ENCODE data around the gene WDR37.

WDR37 gene

DNA sequence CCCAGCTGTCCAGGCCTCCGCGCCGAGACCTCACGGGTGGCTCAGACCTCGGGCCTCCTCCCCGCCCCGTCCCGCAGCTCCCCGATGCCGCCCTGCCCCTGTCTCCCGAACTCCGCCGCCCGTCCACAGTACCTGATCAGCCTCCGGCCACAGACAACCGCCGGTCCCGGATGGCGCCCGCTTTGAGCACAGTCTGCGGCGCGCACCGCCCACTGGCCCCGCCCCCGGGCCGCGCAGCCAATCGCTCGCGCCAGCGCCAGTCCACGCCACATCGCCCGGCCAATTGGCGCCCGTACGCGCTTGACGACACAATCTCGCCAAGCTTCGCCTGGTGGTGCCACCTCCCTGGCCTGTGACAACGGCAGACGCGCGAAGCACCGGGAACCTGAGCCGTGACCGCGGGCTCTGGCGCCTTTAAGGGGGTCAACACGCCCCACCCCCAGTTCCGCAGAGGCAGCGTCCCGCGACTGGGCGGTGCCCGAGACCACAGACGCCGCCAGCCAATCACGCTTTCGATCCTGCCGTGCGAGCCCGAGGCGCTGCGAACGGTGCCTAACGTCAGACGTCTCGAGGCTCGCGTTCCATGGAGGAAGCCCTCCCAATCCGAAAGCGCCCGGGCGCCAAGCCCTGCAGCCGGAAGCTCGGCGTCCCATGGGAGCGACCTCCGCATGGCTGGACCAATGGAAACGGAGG is 7.3 kb upstream of the WDR37 start, which contains the start of gene IDI1 (continued):
- TF ChIP-seq ZNF488 (tag by site-specific recombination; IDR thresholded peaks at IDR 0.05) (no peak), PRDM10 (tag by site-specific recombination; IDR thresholded peaks at IDR 0.05) (no peak), ZNF112 (tag by site-specific recombination; IDR thresholded peaks at IDR 0.05) (no peak), ZSCAN16 (tag by site-specific recombination; IDR thresholded peaks at IDR 0.05) (0 out of 2 replicates have a peak, but pooled peaks have one; percentile 23), MEIS1 (CRISPR knock-in tag; IDR thresholded peaks at IDR 0.05; ENCODE audit: borderline replicate concordance) (no peak), HOXD13 (CRISPR knock-in tag; IDR thresholded peaks at IDR 0.05; ENCODE audit: borderline replicate concordance) (no peak)
- TF ChIP-seq, protein P1, sequence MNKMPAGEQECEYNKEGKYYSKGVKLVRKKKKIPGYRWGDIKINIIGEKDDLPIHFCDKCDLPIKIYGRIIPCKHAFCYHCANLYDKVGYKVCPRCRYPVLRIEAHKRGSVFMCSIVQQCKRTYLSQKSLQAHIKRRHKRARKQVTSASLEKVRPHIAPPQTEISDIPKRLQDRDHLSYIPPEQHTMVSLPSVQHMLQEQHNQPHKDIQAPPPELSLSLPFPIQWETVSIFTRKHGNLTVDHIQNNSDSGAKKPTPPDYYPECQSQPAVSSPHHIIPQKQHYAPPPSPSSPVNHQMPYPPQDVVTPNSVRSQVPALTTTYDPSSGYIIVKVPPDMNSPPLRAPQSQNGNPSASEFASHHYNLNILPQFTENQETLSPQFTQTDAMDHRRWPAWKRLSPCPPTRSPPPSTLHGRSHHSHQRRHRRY (tag by site-specific recombination; IDR thresholded peaks at IDR 0.05): no peak

GRCh38 chr10:1049425-1049958 is 6.7 kb upstream of the WDR37 start:
- Histone ChIP-seq H3K4me1 (ENCODE audit: control insufficient read depth, insufficient read depth, low read length) (0 out of 2 replicates have a peak, but pooled peaks cover 4% of the 10 kb centered on the region), H3K4me3 (ENCODE audit: low read depth, low read length) (peak overlapping the region; percentile 65), H3K36me3 (ENCODE audit: control insufficient read depth in 2 of 2, insufficient read depth in 1 of 2, low read length in 2 of 2) (peaks cover 0 to 33% of the 10 kb centered on the region in 2 experiments), H3K27ac (ENCODE audit: extremely low read depth, low read depth, low read length) (peak overlapping the region; percentile 97), H3K9me3 (ENCODE audit: control insufficient read depth, insufficient read depth, low read depth, low read length) (no peaks in the 10 kb centered on the region)
- CTCF ChIA-PET: interaction anchor here (0.6 kb wide), 2 partner anchors 156 to 1951 kb away, joined by 3 to 4 read pairs; no protein-coding TSS in a partner anchor
- POLR2A ChIA-PET: interaction anchor here (0.6 to 1.7 kb wide), 26 partner anchors 10 to 971 kb away, joined by 3 to 10 read pairs (median 4); partner anchors contain the start of genes ADARB2, GTPBP4, IDI2 and LARP4B
- TF ChIP-seq ZNF426 (tag by site-specific recombination; IDR thresholded peaks at IDR 0.05) (no peak), ZNF26 (tag by site-specific recombination; IDR thresholded peaks at IDR 0.05) (no peak), ZNF146 (tag by site-specific recombination; IDR thresholded peaks at IDR 0.05) (0 out of 2 replicates have a peak, but pooled peaks have one; percentile 3), ZNF626 (tag by site-specific recombination; IDR thresholded peaks at IDR 0.05) (no peak), PRDM10 (tag by site-specific recombination; IDR thresholded peaks at IDR 0.05) (peak; percentile 95), ZNF114 (tag by site-specific recombination; IDR thresholded peaks at IDR 0.05) (no peak), ZNF677 (tag by site-specific recombination; IDR thresholded peaks at IDR 0.05) (no peak), ZNF248 (tag by site-specific recombination; IDR thresholded peaks at IDR 0.05) (no peak), ZNF792 (tag by site-specific recombination; IDR thresholded peaks at IDR 0.05) (no peak), FEZF1 (tag by site-specific recombination; IDR thresholded peaks at IDR 0.05) (peak; percentile 37), ZNF704 (tag by site-specific recombination; IDR thresholded peaks at IDR 0.05) (no peak), ZNF394 (tag by site-specific recombination; IDR thresholded peaks at IDR 0.05; ENCODE audit: borderline replicate concordance) (no peak), ZNF707 (tag by site-specific recombination; IDR thresholded peaks at IDR 0.05) (no peak), ZNF404 (tag by site-specific recombination; IDR thresholded peaks at IDR 0.05) (no peak), ZNF610 (tag by site-specific recombination; IDR thresholded peaks at IDR 0.05; ENCODE audit: borderline replicate concordance) (no peak)

Data from HEK293 (cell line).